HT-29 (cell line): ENCODE results near the gene SRSF4. TPM values are rescaled to one million over a fixed set of nuclear protein-coding genes. Genes with fewer than 3 reads are reported as not detected.
A peak's percentile ranks its signal among the peaks of the same experiment; 100 is the strongest.
"Not testable (repeated sequence)": the region's sequence is repeated elsewhere in the genome, so short reads cannot be mapped to it uniquely, and the experiment has no call there.

Experiments used
- DNase-seq: peaks from one replicate; pipeline ENCODE4 v3.0.0-alpha.2; 2015; ENCODE audit warnings: low spot score
- total RNA-seq: library from RNA; depleted of rRNA; stranded (reverse); fragments of >200 nt; shearing (Covaris generic); gene quantifications from 2 replicates; pipeline ENCODE4 v1.2.3, GENCODE V29; 2014

SRSF4 gene
- total RNA-seq, 1 experiment from 2014 or later = 51.3 TPM

- no peak for DNase-seq
Observed at GRCh38 chr1:29162476-29163138, 19.1 kb downstream of the SRSF4 start.

- no peak for DNase-seq
Observed at GRCh38 chr1:29162025-29162424, 19.7 kb downstream of the SRSF4 start.

- DNase-seq = no peak
Observed at GRCh38 chr1:29159773-29160172, 21.9 kb downstream of the SRSF4 start.

- DNase-seq = no peak
Observed at GRCh38 chr1:29157269-29157601, 24.5 kb downstream of the SRSF4 start.

- no peak for DNase-seq
Observed at GRCh38 chr1:29156543-29157268, 25.0 kb downstream of the SRSF4 start.

- DNase-seq = no peak
Observed at GRCh38 chr1:29152046-29152805, 29.5 kb downstream of the SRSF4 start.

GRCh38 chr1:29150346-29150745 lies 31.4 kb downstream of the SRSF4 start:
- DNase-seq = not testable (repeated sequence)

- no peak for DNase-seq
Observed at GRCh38 chr1:29148656-29149491, 32.8 kb downstream of the SRSF4 start.

GRCh38 chr1:29145739-29146437 lies 35.8 kb downstream of the SRSF4 start:
- DNase-seq = peak; percentile 33

- no peak for DNase-seq
Observed at GRCh38 chr1:29144178-29144577, 37.5 kb downstream of the SRSF4 start.

GRCh38 chr1:29142714-29143113 lies 39.0 kb downstream of the SRSF4 start:
- DNase-seq = no peak

GRCh38 chr1:29136391-29136915 lies 45.2 kb downstream of the SRSF4 start:
- DNase-seq = no peak

- no peak for DNase-seq
Observed at GRCh38 chr1:29134695-29135028, 47.0 kb downstream of the SRSF4 start.

GRCh38 chr1:29133861-29134694 lies 47.6 kb downstream of the SRSF4 start:
- DNase-seq = no peak

GRCh38 chr1:29131056-29131455 lies 50.6 kb downstream of the SRSF4 start:
- DNase-seq = not testable (repeated sequence)

- no peak for DNase-seq
Observed at GRCh38 chr1:29129916-29130315, 51.8 kb downstream of the SRSF4 start.

- DNase-seq = no peak
Observed at GRCh38 chr1:29128739-29129138, 53.0 kb downstream of the SRSF4 start.

- no peak for DNase-seq
Observed at GRCh38 chr1:29126198-29126597, 55.5 kb downstream of the SRSF4 start.

- DNase-seq = no peak
Observed at GRCh38 chr1:29125788-29126187, 55.9 kb downstream of the SRSF4 start.

GRCh38 chr1:29125237-29125641 lies 56.5 kb downstream of the SRSF4 start:
- DNase-seq = no peak
